SK-N-SH (cell line): ENCODE data around the gene DBNL. TPM values are rescaled to one million over a fixed set of nuclear protein-coding genes. Genes with fewer than 3 reads are reported as not detected.

Experiments used
- CTCF ChIA-PET: fragments of 300-600, 350-600 bp; formaldehyde crosslinking; extraction: SDS; loops from one replicate; lab custom pipeline; 2021; lab: Yijun Ruan, JAX
- POLR2A ChIA-PET: fragments of 350-600 bp; sonication (Branson Sonifier 250); formaldehyde crosslinking; extraction: SDS; loops from one replicate; lab custom pipeline; 2020; ENCODE audit warnings: antibody characterized with exemption, inconsistent platforms; lab: Yijun Ruan, JAX
- DNase-seq: peaks from one replicate; pipeline ENCODE4 v3.0.0; 2012
- H2AFZ ChIP-seq: fragments of 200-600 bp; sonication (generic); 2 replicates; pipeline ENCODE4 v1.8.1; 2016; ENCODE audit warnings: antibody characterized with exemption, mild to moderate bottlenecking, low read depth
- H3F3A ChIP-seq: fragments of 200-600 bp; sonication (generic); replicated peaks from 2 replicates; pipeline ENCODE3; 2016; ENCODE audit warnings: antibody characterized with exemption, mild to moderate bottlenecking; ENCODE audit not compliant: insufficient read depth
- H3K27ac ChIP-seq, 2 experiments: fragments of 200-500 bp in 1 of 2; fragments of 200-600 bp in 1 of 2; sonication (Bioruptor generic) in 1 of 2; sonication (generic), shearing (Covaris generic) in 1 of 2; 2 replicates each; pipeline versions ENCODE4 v1.5.1 to v1.6.1; 2014 to 2016; ENCODE audit warnings: low read depth in 2 of 2, inconsistent platforms in 1 of 2, low read length in 1 of 2, mild to moderate bottlenecking in 1 of 2, mixed read lengths in 1 of 2
- H3K27me3 ChIP-seq: fragments of 200-600 bp; sonication (generic), shearing (Covaris generic); 2 replicates; pipeline ENCODE4 v1.6.1; 2016; ENCODE audit warnings: mixed run types; ENCODE audit not compliant: insufficient read depth
- H3K36me3 ChIP-seq, 2 experiments: fragments of 200-500 bp in 1 of 2; fragments of 200-600 bp in 1 of 2; sonication (Bioruptor generic) in 1 of 2; sonication (generic) in 1 of 2; replicated peaks in 1 of 2; 2 replicates each; pipeline versions ENCODE3 to v1.5.1; 2014 to 2016; ENCODE audit warnings: low read length in 1 of 2, mild to moderate bottlenecking in 1 of 2; ENCODE audit not compliant: insufficient read depth in 2 of 2, control insufficient read depth in 1 of 2
- H3K4me1 ChIP-seq, 2 experiments: fragments of 200-500 bp in 1 of 2; fragments of 200-600 bp in 1 of 2; sonication (Bioruptor generic) in 1 of 2; sonication (generic), shearing (Covaris generic) in 1 of 2; 2 replicates each; pipeline versions ENCODE4 v1.5.1 to v1.6.1; 2014 to 2016; ENCODE audit warnings: low read depth in 1 of 2, low read length in 1 of 2, mixed run types in 1 of 2; ENCODE audit not compliant: insufficient read depth in 2 of 2, control insufficient read depth in 1 of 2
- H3K4me2 ChIP-seq: fragments of 200-600 bp; sonication (generic), shearing (Covaris generic); 2 replicates; pipeline ENCODE4 v1.6.1; 2017; ENCODE audit warnings: mixed run types
- H3K4me3 ChIP-seq, 2 experiments: fragments of 200-500 bp in 1 of 2; fragments of 200-600 bp in 1 of 2; sonication (Bioruptor generic) in 1 of 2; sonication (generic), shearing (Covaris generic) in 1 of 2; 2 replicates each; pipeline versions ENCODE4 v1.5.1 to v1.8.1; 2014 to 2016; ENCODE audit warnings: low read depth in 2 of 2, inconsistent platforms in 1 of 2, low read length in 1 of 2, mild to moderate bottlenecking in 1 of 2, mixed read lengths in 1 of 2, moderate library complexity in 1 of 2
- H3K79me2 ChIP-seq: fragments of 200-600 bp; sonication (generic); 2 replicates; pipeline ENCODE4 v1.8.1; 2017; ENCODE audit warnings: mild to moderate bottlenecking; ENCODE audit not compliant: insufficient read depth
- H3K9ac ChIP-seq: fragments of 200-600 bp; sonication (generic); 2 replicates; pipeline ENCODE4 v1.6.1; 2017; ENCODE audit warnings: mixed run types
- H3K9me2 ChIP-seq: fragments of 200-600 bp; sonication (generic); 2 replicates; pipeline ENCODE4 v1.6.1; 2017; ENCODE audit warnings: mixed run types
- H3K9me3 ChIP-seq: fragments of 200-600 bp; sonication (generic); 2 replicates; pipeline ENCODE4 v1.6.1; 2017; ENCODE audit warnings: mixed run types, mild to moderate bottlenecking, moderate library complexity
- H4K20me1 ChIP-seq: fragments of 200-600 bp; sonication (generic); 2 replicates; pipeline ENCODE4 v1.6.1; 2017; ENCODE audit warnings: mild to moderate bottlenecking, mixed run types; ENCODE audit not compliant: insufficient read depth
- CHD2 ChIP-seq: fragments of 150-350 bp; IDR thresholded peaks from 2 replicates; pipeline ENCODE4 v1.6.1; 2018; ENCODE audit warnings: low read length; ENCODE audit not compliant: partially characterized antibody
- EP300 ChIP-seq, 2 experiments: IDR thresholded peaks; 2 replicates each; pipeline versions ENCODE4 v1.4.0 to v1.6.1; 2012; ENCODE audit warnings: borderline replicate concordance in 1 of 2, low read depth in 1 of 2, low read length in 1 of 2
- FOXM1 ChIP-seq: IDR thresholded peaks from 2 replicates; pipeline ENCODE4 v1.4.0; 2012; ENCODE audit warnings: low read depth, mild to moderate bottlenecking
- JUND ChIP-seq: IDR thresholded peaks from 2 replicates; pipeline ENCODE4 v1.4.0; 2012
- MEF2A ChIP-seq: IDR thresholded peaks from 2 replicates; pipeline ENCODE4 v1.4.0; 2012; ENCODE audit warnings: low read depth, borderline replicate concordance
- MXI1 ChIP-seq: IDR thresholded peaks from 2 replicates; pipeline ENCODE4 v1.6.1; 2012; ENCODE audit warnings: mild to moderate bottlenecking, low read depth, low read length, improper control_type of control experiment
- NFIC ChIP-seq: IDR thresholded peaks from 2 replicates; pipeline ENCODE4 v1.4.0; 2012; ENCODE audit warnings: borderline replicate concordance
- POLR2AphosphoS5 ChIP-seq: IDR thresholded peaks from 2 replicates; pipeline ENCODE4 v1.6.1; 2012; ENCODE audit warnings: low read depth, low read length
- REST ChIP-seq: IDR thresholded peaks from 2 replicates; pipeline ENCODE4 v1.6.1; 2012; ENCODE audit warnings: mild to moderate bottlenecking, low read depth, low read length, moderate library complexity
- RXRA ChIP-seq: IDR thresholded peaks from 2 replicates; pipeline ENCODE4 v1.4.0; 2012; ENCODE audit warnings: low read depth, mild to moderate bottlenecking, borderline replicate concordance
- TEAD4 ChIP-seq: IDR thresholded peaks from 2 replicates; pipeline ENCODE4 v1.4.0; 2012; ENCODE audit warnings: mild to moderate bottlenecking, borderline replicate concordance; ENCODE audit not compliant: insufficient read depth
- YY1 ChIP-seq: IDR thresholded peaks from 2 replicates; pipeline ENCODE4 v1.4.0; 2012; ENCODE audit warnings: low read depth, mild to moderate bottlenecking
- WGBS: methylation state at CpG from one replicate; pipeline ENCODE4 v1.1.6; 2017; ENCODE audit warnings: low lambda C conversion rate; 5-methylcytosine and 5-hydroxymethylcytosine counted together
- polyA plus RNA-seq, 3 experiments: library from polyadenylated mRNA; depleted of rRNA; stranded (reverse); fragments of >200 nt; gene quantifications; 2 replicates each; pipeline ENCODE4 v1.2.3, GENCODE V29; 2012
- TF ChIP-seq, protein P1 (sequence below): fragments of 150-350 bp; IDR thresholded peaks from 2 replicates; pipeline ENCODE4 v1.6.1; 2017; ENCODE audit warnings: antibody characterized with exemption, low read length, low read depth, borderline replicate concordance
- TF ChIP-seq, protein P2 (sequence below): fragments of 200-600 bp; sonication (generic); IDR thresholded peaks from 2 replicates; pipeline ENCODE4 v1.6.1; 2017; ENCODE audit warnings: antibody characterized with exemption, mild to moderate bottlenecking, moderate library complexity
- TF ChIP-seq, protein P3 (sequence below): IDR thresholded peaks from 2 replicates; pipeline ENCODE4; 2012

Gene DBNL
- polyA plus RNA-seq, 1 of the 3 experiments (the other 2 are of a cell fraction), result 244 TPM

DNA sequence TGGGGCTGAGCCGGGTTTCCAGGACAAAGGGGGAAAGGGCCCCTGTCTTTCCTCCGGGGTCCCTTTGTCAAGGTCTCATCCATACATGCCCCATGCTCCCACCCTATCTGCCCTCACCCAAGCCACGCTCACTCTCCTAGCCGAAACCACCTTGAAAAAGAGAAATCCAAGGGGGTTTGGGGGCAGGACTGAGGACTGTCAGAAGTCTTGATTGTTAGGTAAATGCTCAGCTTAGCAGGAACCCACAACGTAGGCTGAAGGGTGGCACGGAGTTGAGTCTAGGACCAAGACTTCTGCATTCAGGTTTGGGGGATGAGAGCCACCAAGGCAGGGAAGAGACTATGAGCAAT, 21.6 kb downstream of the DBNL start (continued):
- no peak for TF ChIP-seq REST
- peak; percentile 70; the same call in 1 of the 2 replicates for TF ChIP-seq POLR2AphosphoS5
- no peak for TF ChIP-seq TEAD4
- no peak for TF ChIP-seq FOXM1
- no peak for TF ChIP-seq MEF2A
- TF ChIP-seq, protein P1, sequence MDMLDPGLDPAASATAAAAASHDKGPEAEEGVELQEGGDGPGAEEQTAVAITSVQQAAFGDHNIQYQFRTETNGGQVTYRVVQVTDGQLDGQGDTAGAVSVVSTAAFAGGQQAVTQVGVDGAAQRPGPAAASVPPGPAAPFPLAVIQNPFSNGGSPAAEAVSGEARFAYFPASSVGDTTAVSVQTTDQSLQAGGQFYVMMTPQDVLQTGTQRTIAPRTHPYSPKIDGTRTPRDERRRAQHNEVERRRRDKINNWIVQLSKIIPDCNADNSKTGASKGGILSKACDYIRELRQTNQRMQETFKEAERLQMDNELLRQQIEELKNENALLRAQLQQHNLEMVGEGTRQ, result 0 out of 2 replicates have a peak, but pooled peaks have one; percentile 4
- TF ChIP-seq JUND, result no peak
- no peak for TF ChIP-seq RXRA
- TF ChIP-seq YY1, result no peak

- peaks cover 0 to 11% of the 10 kb centered on the region in 2 experiments for H3K36me3 ChIP-seq
- POLR2A ChIA-PET, result interaction anchor here (1.0 to 1.9 kb wide), 9 partner anchors 8 to 134 kb away, joined by 3 to 11 read pairs (median 5); partner anchors contain the start of genes DBNL and YKT6
- no peaks in the 10 kb centered on the region for H3K9me3 ChIP-seq
- H4K20me1 ChIP-seq, result no peaks in the 10 kb centered on the region
- no peak overlapping the region for H3K4me2 ChIP-seq
- no peak overlapping the region for H3K4me3 ChIP-seq
- TF ChIP-seq TEAD4, result no peak
- TF ChIP-seq, protein P2, sequence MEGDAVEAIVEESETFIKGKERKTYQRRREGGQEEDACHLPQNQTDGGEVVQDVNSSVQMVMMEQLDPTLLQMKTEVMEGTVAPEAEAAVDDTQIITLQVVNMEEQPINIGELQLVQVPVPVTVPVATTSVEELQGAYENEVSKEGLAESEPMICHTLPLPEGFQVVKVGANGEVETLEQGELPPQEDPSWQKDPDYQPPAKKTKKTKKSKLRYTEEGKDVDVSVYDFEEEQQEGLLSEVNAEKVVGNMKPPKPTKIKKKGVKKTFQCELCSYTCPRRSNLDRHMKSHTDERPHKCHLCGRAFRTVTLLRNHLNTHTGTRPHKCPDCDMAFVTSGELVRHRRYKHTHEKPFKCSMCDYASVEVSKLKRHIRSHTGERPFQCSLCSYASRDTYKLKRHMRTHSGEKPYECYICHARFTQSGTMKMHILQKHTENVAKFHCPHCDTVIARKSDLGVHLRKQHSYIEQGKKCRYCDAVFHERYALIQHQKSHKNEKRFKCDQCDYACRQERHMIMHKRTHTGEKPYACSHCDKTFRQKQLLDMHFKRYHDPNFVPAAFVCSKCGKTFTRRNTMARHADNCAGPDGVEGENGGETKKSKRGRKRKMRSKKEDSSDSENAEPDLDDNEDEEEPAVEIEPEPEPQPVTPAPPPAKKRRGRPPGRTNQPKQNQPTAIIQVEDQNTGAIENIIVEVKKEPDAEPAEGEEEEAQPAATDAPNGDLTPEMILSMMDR, result no peak
- TF ChIP-seq NFIC, result no peak
- TF ChIP-seq JUND, result peak; percentile 9; the same call in 1 of the 2 replicates
- TF ChIP-seq EP300 (IDR thresholded peaks at IDR 0.05; ENCODE audit: borderline replicate concordance in 1 of 2, low read depth in 1 of 2, low read length in 1 of 2), result no peak
- TF ChIP-seq CHD2, result peak; percentile 9
- TF ChIP-seq MXI1, result no peak
- TF ChIP-seq, protein P3, sequence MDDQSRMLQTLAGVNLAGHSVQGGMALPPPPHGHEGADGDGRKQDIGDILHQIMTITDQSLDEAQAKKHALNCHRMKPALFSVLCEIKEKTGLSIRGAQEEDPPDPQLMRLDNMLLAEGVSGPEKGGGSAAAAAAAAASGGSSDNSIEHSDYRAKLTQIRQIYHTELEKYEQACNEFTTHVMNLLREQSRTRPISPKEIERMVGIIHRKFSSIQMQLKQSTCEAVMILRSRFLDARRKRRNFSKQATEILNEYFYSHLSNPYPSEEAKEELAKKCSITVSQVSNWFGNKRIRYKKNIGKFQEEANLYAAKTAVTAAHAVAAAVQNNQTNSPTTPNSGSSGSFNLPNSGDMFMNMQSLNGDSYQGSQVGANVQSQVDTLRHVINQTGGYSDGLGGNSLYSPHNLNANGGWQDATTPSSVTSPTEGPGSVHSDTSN, result 0 out of 2 replicates have a peak, but pooled peaks have one; percentile 2
- TF ChIP-seq POLR2AphosphoS5, result peak; percentile 3; the same call in 1 of the 2 replicates
- no peak overlapping the region for H3K9ac ChIP-seq
- no peak for DNase-seq
- no peak overlapping the region for H2AFZ ChIP-seq
- no peaks in the 10 kb centered on the region for H3K9me2 ChIP-seq
- WGBS, result 93% methylated on average over 7 of the region's 7 CpGs
- H3K27ac ChIP-seq, result no peak overlapping the region; a peak in 1 of 4 replicates
- peaks cover 40% of the 10 kb centered on the region for H3F3A ChIP-seq
- H3K4me1 ChIP-seq, result peaks cover 4 to 43% of the 10 kb centered on the region in 2 experiments
- CTCF ChIA-PET, result interaction anchor here (0.8 to 2.6 kb wide), 4 partner anchors 9 to 130 kb away, joined by 3 to 21 read pairs (median 4); partner anchors contain the start of gene DBNL
- H3K27me3 ChIP-seq, result no peaks in the 10 kb centered on the region
- H3K79me2 ChIP-seq, result no peaks in the 10 kb centered on the region
These were observed 22.1 kb downstream of the DBNL start for GRCh38 chr7:44066494-44067063.
